Stimulated activated CD4-positive, alpha-beta T cell treated with anti-CD3 and anti-CD28 coated beads, TNF-alpha, amount 100 ng/mL, for 48 hours (primary cell): Measurements from ENCODE around the gene SLC29A3.

Source experiments
- DNase-seq, 3 donors: peaks; one replicate each; pipeline ENCODE4 v3.0.0-alpha.2; 2020; ENCODE audit warnings: low read depth in 3 of 3

The SLC29A3 gene

GRCh38 chr10:71321386-71321785 is 2.3 kb downstream of the SLC29A3 start:
- no peak for DNase-seq

GRCh38 chr10:71323407-71323806 is 4.3 kb downstream of the SLC29A3 start:
- no peak for DNase-seq

DNA sequence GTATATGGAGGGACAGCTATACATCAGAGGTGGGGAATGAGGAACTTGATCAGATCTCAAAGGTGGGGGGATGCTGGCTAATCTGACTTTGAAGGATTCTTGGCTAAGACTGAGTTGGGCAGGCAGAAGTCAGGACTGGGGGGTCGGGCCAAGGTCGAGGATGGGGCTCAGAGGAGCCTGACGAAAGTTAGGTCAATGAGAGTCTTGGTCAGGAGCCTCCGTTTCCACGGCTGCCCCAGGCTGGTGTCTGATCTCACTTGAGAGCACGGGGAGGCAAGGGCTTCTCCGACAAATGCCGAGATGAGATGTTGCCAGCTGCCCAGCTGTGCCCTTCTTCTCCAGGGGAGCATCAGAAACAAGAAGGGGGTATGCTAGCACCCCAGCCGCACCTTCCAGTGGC is 5.7 kb downstream of the SLC29A3 start:
- DNase-seq, result no peak

DNA sequence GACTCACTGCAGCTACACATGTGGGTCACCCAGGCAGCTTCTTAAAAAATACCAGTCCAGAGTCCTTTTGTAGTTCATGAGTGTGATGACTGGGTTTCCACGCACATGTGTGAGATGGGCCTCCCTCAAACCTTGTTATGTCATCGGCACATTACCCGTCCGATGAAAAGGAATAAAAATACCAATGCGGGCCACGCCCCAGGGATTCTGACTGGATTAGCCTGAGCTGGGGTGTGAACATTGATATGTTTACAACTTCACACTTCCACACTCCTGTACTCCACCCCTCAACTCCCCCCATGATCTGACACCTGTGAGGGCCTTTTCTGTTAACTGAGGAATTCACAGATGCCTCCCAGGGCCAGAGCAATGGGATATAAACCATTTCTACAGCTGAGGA is 6.2 kb downstream of the SLC29A3 start:
- no peak for DNase-seq

GRCh38 chr10:71326464-71326881 is 7.4 kb downstream of the SLC29A3 start:
- no peak for DNase-seq

GRCh38 chr10:71330789-71331404 is 11.8 kb downstream of the SLC29A3 start:
- DNase-seq, result no peak

DNA sequence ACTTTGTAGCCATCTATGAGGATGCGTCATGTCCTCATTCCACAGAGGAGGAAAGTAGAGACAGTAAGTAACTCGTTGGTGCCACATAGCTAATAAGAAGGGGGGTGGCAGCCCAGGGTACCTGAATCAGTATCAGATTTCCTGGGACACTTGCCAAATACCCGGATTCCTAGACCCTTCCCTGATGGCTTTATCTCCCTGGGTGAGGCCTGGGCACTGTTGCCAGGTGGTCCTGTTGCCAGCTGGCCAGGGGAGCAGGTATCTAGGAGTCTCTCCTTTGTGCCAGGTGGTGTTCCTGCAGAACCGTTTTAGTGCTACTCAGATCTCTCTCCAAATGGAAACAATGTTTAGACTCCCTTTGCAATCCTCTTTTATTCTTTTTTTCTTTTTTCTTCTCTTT is 12.7 kb downstream of the SLC29A3 start:
- no peak for DNase-seq

- no peak for DNase-seq
Measured at GRCh38 chr10:71332466-71332865, 13.4 kb downstream of the SLC29A3 start.

- no peak for DNase-seq
Measured at GRCh38 chr10:71333129-71333887, 14.2 kb downstream of the SLC29A3 start.

DNA sequence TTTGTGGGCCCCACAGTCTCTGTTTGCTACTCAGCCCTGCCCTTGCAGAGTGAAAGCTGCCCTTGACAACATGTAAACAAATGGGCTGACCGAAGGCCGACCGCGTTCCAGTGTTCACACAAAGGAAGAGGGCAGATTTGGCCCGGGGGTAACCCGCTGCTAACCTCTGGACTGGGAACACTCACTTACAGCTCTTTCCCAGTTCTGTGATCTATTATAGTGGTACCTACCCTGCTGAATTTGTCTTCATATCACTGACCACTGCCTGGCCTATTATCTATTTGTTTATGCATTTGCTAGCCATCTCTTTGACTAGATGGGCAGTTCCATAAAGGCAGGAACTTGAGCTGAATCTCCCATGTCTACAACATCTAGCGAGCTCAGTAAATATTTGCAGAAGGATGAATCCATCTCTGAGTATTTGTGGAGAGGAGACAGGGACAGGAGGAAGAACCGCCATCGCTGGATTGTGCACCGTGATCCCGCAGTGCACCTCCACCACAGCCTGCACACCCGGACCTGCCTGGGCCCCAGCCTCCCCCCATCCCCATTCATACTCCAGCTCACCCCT is 15.2 kb downstream of the SLC29A3 start:
- no peak for DNase-seq

GRCh38 chr10:71335173-71335708 is 16.2 kb downstream of the SLC29A3 start:
- no peak for DNase-seq

- no peak for DNase-seq
Measured at GRCh38 chr10:71336632-71337031, 17.6 kb downstream of the SLC29A3 start.

- DNase-seq, result no peak
Measured at GRCh38 chr10:71337219-71337701, 18.2 kb downstream of the SLC29A3 start.

DNA sequence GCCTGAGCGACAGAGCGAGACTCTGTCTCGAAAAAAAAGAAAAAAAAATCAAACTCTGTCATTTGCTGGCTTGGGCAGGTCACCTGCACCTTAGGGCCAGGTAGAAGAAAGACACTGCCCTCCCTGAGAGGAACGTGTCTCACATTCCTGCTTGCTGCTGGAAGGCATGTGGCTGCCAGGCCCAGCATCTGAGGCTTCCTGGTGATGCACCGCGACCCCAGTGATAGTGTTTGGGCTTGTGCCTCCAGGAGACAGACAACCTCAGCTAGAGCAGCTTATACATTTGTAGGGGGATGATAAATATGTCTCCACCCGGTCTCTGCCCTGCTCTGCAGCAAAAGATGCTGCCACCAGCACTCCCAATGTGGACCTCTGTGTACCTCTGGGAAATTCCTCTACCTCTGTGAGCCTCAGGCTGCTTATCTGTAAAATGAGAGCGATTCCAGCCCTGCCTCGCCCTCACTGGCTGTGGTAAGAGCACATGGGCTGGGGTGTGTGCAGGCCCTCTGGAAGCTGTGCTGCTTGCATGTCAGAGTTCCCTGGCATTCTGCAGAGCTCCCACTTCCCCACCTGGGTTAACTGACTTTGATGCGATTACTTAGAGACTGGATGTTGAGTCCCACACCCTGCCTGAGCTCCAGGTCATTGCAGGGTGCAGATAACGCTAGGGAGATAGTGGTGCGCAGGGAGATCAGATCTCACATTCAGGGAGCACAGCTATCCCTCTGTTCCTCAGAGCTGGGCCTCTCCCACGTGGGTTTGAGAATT is 19.9 kb downstream of the SLC29A3 start:
- no peak for DNase-seq

DNA sequence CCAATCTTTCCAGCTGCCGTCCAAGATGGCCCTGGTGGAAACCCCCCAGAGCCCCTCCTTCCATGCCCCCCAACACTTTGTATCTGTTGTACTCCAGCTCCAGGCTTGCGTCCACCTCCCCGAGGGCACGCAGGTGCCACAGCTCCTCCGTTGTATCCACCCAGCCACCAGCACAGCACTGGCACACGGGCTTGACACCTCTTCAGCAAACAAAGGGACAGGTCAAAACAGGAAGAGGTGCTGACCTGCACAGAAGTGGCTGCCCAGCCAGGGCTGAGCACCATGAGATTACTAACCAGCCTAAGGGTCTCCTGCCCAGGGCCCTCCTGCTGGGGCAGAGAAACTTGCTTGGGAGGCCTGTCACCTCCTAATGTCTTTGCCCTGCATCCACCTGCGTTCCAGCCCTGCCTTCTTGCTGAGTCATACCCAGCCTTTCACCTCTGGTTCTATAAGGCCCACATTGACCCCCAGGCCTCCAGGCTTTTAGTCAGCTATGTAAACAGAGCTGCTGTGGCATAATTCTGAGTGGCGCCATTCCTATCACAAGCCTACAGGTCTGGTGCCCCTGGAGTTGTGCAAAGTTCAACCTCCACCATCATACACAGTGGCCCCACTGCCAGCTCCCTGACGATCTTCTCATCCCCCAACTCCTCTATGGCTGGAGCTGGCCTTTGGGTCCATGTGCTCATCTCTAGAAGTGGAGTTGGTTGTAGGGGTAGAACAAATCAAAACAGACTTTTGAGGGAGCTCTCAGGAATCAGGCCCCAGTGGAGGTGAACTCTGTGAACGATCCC is 20.9 kb downstream of the SLC29A3 start:
- DNase-seq, result no peak

GRCh38 chr10:71342573-71343391 is 23.7 kb downstream of the SLC29A3 start:
- DNase-seq, result no peak

GRCh38 chr10:71343392-71343773 is 24.3 kb downstream of the SLC29A3 start:
- DNase-seq, result no peak

DNA sequence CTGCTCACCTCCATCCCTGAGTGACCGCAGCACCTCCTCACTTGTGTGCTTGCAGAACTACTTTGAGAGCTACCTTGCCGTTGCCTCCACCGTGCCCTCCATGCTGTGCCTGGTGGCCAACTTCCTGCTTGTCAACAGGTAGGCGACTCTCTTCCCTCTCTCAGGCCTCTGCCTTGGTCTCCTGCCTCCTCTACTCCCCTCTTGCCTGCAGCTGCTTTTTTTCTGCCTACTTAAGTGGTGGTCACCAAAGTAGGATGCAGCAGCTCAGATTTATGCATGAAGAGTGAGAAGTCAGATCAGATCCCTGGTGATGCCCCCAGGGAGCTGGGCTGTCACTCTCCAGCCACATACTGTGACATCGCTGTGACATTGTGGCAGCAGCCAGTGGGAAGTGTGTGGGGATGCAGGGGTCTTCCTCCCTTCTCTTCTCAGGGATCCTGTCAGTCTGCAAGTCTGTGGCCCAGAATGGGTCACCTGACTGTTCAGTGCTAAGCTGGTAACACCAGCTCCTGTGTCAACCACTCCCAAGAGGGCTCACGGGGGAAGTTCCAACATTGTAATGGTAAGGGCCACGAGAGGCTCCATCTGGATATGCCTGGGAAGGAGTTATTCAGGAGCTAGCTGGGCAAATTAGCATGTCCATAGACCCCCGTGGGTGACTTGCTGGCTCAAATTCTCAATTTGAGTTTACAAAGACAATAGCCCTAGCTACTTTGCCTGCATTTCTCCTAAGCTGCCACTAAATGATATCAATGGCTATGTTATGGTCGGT is 25.3 kb downstream of the SLC29A3 start:
- no peak for DNase-seq

DNA sequence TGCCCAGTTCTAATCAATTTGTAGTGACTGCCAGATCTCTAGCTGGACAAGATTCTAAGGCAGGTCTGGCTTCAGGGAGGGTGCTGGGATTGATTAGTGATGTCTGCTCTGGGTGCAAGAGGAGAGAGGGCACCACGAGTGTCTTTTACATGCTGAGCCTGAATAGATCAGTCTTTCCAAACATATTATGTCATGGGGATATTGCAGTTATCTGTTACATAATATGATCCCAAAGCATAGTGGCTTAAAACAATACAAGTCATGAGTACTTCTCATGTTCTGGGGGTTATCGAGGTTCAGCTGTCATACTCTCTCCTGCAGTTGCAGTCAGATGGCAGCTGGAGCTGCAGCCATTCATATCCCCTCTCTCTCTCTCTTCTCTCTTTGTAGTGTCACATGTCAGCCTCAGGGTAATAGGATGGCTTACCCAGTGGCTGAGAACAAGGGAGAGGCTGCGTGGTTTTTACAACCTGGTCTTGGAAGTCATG is 26.0 kb downstream of the SLC29A3 start:
- no peak for DNase-seq
